H9 (cell line): ENCODE data around the gene MAP2K3. TPM values are rescaled to one million over a fixed set of nuclear protein-coding genes. Genes with fewer than 3 reads are reported as not detected.

ENCODE experiments used
- DNase-seq: peaks from one replicate; pipeline ENCODE4 v3.0.0-alpha.2; 2017
- H2AFZ ChIP-seq: one replicate; pipeline ENCODE4 v1.6.1; 2013; ENCODE audit warnings: mild to moderate bottlenecking, low read length, control low read depth, moderate library complexity
- H2AK5ac ChIP-seq: 2 replicates; pipeline ENCODE4 v1.6.1; 2013; ENCODE audit warnings: low read length, control low read depth, mixed read lengths; ENCODE audit not compliant: insufficient read length
- H2BK120ac ChIP-seq: one replicate; pipeline ENCODE4 v1.6.1; 2013; ENCODE audit warnings: low read depth, mild to moderate bottlenecking, low read length, control low read depth, inconsistent platforms; ENCODE audit not compliant: poor library complexity, severe bottlenecking
- H2BK12ac ChIP-seq: 2 replicates; pipeline ENCODE4 v1.6.1; 2013; ENCODE audit warnings: low read length, control low read depth, mixed read lengths, low read depth; ENCODE audit not compliant: insufficient read length
- H2BK15ac ChIP-seq: 2 replicates; pipeline ENCODE4 v1.6.1; 2013; ENCODE audit warnings: low read depth, low read length, control low read depth
- H2BK20ac ChIP-seq: one replicate; pipeline ENCODE4 v1.6.1; 2013; ENCODE audit warnings: low read depth, mild to moderate bottlenecking, low read length, control low read depth, inconsistent platforms; ENCODE audit not compliant: poor library complexity, severe bottlenecking
- H2BK5ac ChIP-seq: 2 replicates; pipeline ENCODE4 v1.6.1; 2013; ENCODE audit warnings: low read length, control low read depth, mixed read lengths; ENCODE audit not compliant: insufficient read length
- H3K14ac ChIP-seq: 2 replicates; pipeline ENCODE4 v1.6.1; 2013; ENCODE audit warnings: low read length, control low read depth; ENCODE audit not compliant: insufficient read depth
- H3K18ac ChIP-seq: 2 replicates; pipeline ENCODE4 v1.6.1; 2013; ENCODE audit warnings: low read depth, mild to moderate bottlenecking, mixed read lengths, low read length, control low read depth; ENCODE audit not compliant: insufficient read length
- H3K23ac ChIP-seq: 2 replicates; pipeline ENCODE4 v1.6.1; 2013; ENCODE audit warnings: low read length, control low read depth, mixed read lengths, low read depth; ENCODE audit not compliant: insufficient read length
- H3K23me2 ChIP-seq: 2 replicates; pipeline ENCODE4 v1.6.1; 2013; ENCODE audit warnings: low read depth, mild to moderate bottlenecking, mixed read lengths, low read length, control low read depth; ENCODE audit not compliant: insufficient read length, poor library complexity, severe bottlenecking
- H3K27ac ChIP-seq: 2 replicates; pipeline ENCODE4 v1.5.1; 2013; ENCODE audit warnings: low read length, control low read depth, mixed read lengths, low read depth; ENCODE audit not compliant: insufficient read length
- H3K27me3 ChIP-seq: 2 replicates; pipeline ENCODE4 v1.6.1; 2013; ENCODE audit warnings: low read length, control low read depth, inconsistent platforms; ENCODE audit not compliant: insufficient read depth
- H3K4ac ChIP-seq: 2 replicates; pipeline ENCODE4 v1.6.1; 2013; ENCODE audit warnings: low read depth, mild to moderate bottlenecking, control low read depth, inconsistent platforms, low read length, moderate library complexity
- H3K4me1 ChIP-seq: 2 replicates; pipeline ENCODE4 v1.6.1; 2013; ENCODE audit warnings: low read length, control low read depth, inconsistent platforms; ENCODE audit not compliant: insufficient read depth
- H3K4me2 ChIP-seq: 2 replicates; pipeline ENCODE4 v1.6.1; 2013; ENCODE audit warnings: low read length, control low read depth, mixed read lengths; ENCODE audit not compliant: insufficient read length, insufficient read depth
- H3K56ac ChIP-seq: 2 replicates; pipeline ENCODE4 v1.6.1; 2013; ENCODE audit warnings: low read depth, mild to moderate bottlenecking, mixed read lengths, low read length, control low read depth; ENCODE audit not compliant: insufficient read length
- H3K79me1 ChIP-seq: 2 replicates; pipeline ENCODE4 v1.6.1; 2013; ENCODE audit warnings: low read depth, mild to moderate bottlenecking, moderate library complexity, low read length, control low read depth, inconsistent platforms; ENCODE audit not compliant: insufficient read depth, poor library complexity, severe bottlenecking
- H3K79me2 ChIP-seq: 2 replicates; pipeline ENCODE4 v1.6.1; 2013; ENCODE audit warnings: low read length, control low read depth, inconsistent platforms; ENCODE audit not compliant: insufficient read depth
- H3K9ac ChIP-seq: 2 replicates; pipeline ENCODE4 v1.6.1; 2013; ENCODE audit warnings: low read length, control low read depth, mixed read lengths; ENCODE audit not compliant: insufficient read length; ENCODE audit errors: extremely low read depth
- H3K9me3 ChIP-seq: one replicate; pipeline ENCODE4 v1.6.1; 2013; ENCODE audit warnings: low read depth, low read length, inconsistent platforms; ENCODE audit not compliant: control insufficient read depth
- H3T11ph ChIP-seq: one replicate; pipeline ENCODE4 v1.6.1; 2013; ENCODE audit warnings: mild to moderate bottlenecking, low read length, control low read depth, inconsistent platforms
- H4K20me1 ChIP-seq: one replicate; pipeline ENCODE4 v1.6.1; 2013; ENCODE audit not compliant: control insufficient read depth, insufficient read length, insufficient read depth
- H4K5ac ChIP-seq: 2 replicates; pipeline ENCODE4 v1.6.1; 2013; ENCODE audit warnings: low read depth, mild to moderate bottlenecking, mixed read lengths, low read length, control low read depth; ENCODE audit not compliant: insufficient read length
- H4K8ac ChIP-seq: replicated peaks from 2 replicates; pipeline ENCODE4 v1.6.1; 2013; ENCODE audit warnings: low read length, control low read depth, mixed read lengths, low read depth; ENCODE audit not compliant: insufficient read length
- H4K91ac ChIP-seq: 2 replicates; pipeline ENCODE4 v1.6.1; 2013; ENCODE audit warnings: low read depth, mild to moderate bottlenecking, moderate library complexity, mixed read lengths, low read length, control low read depth; ENCODE audit not compliant: insufficient read length
- H3K27ac Mint-ChIP-seq, 3 experiments: 2 replicates in 2 of 3; 3 replicates in 1 of 3; pipeline ENCODE4 v1.8.0; 2020 to 2021; ENCODE audit warnings: mixed read lengths in 3 of 3, mild to moderate bottlenecking in 1 of 3, moderate library complexity in 1 of 3
- H3K27me3 Mint-ChIP-seq: 2 replicates; pipeline ENCODE4 v1.8.0; 2021; ENCODE audit warnings: low read depth, mild to moderate bottlenecking, moderate library complexity, mixed read lengths
- H3K36me3 Mint-ChIP-seq, 3 experiments: 2 replicates in 2 of 3; 3 replicates in 1 of 3; pipeline ENCODE4 v1.8.0; 2020 to 2021; ENCODE audit warnings: low read depth in 3 of 3, mixed read lengths in 3 of 3; ENCODE audit not compliant: insufficient read depth in 1 of 3
- H3K4me1 Mint-ChIP-seq, 2 experiments: 2 replicates each; pipeline ENCODE4 v1.8.0; 2020; ENCODE audit warnings: mixed read lengths in 2 of 2
- H3K4me3 Mint-ChIP-seq, 2 experiments: 2 replicates in 1 of 2; 3 replicates in 1 of 2; pipeline ENCODE4 v1.8.0; 2020 to 2021; ENCODE audit warnings: mild to moderate bottlenecking in 2 of 2, mixed read lengths in 2 of 2, moderate library complexity in 1 of 2
- H3K9me3 Mint-ChIP-seq, 2 experiments: 2 replicates in 1 of 2; 3 replicates in 1 of 2; pipeline ENCODE4 v1.8.0; 2020; ENCODE audit warnings: mild to moderate bottlenecking in 2 of 2, mixed read lengths in 2 of 2, moderate library complexity in 1 of 2
- CTCF ChIP-seq: fragments of 200-600 bp; sonication (generic); conservative IDR thresholded peaks from 3 replicates; pipeline ENCODE4 v1.8.0; 2021; ENCODE audit warnings: antibody characterized with exemption, mild to moderate bottlenecking
- WGBS: extraction: QIAGEN DNeasy Blood & Tissue Kit; methylation state at CpG from one replicate; pipeline ENCODE4 v1.1.7; 2013; ENCODE audit warnings: missing lambda C conversion rate, low lambda C conversion rate, mixed read lengths; ENCODE audit not compliant: insufficient read length; ENCODE audit errors: extremely low coverage; 5-methylcytosine and 5-hydroxymethylcytosine counted together
- total RNA-seq: library from RNA; stranded (reverse); gene quantifications from 2 replicates; pipeline ENCODE4 v1.2.1, GENCODE V29; 2021

Gene MAP2K3
- total RNA-seq, 1 experiment from 2014 or later, result 26.1 TPM

GRCh38 chr17:21303441-21304065, 19.0 kb downstream of the MAP2K3 start:
- no CpG with 5 or more reads among the region's 8 CpGs for WGBS
- no peak overlapping the region for H3K56ac ChIP-seq
- no peak overlapping the region for H4K91ac ChIP-seq
- no peaks in the 10 kb centered on the region for H3K79me1 ChIP-seq
- Mint-ChIP-seq H3K27me3 (peaks cover 5% of the 10 kb centered on the region; the same call in 1 of the 2 replicates), H3K4me1 (no peaks in the 10 kb centered on the region; a peak in 1 of 4 replicates), H3K9me3 (peaks cover 55 to 67% of the 10 kb centered on the region in 2 experiments), H3K4me3 (no peak overlapping the region), H3K27ac (peak overlapping the region in 1 of 3 experiments; percentile 27; a peak in 2 of 7 replicates), H3K36me3 (peaks cover 27 to 60% (median 38%) of the 10 kb centered on the region in 3 experiments)
- H2BK120ac ChIP-seq, result no peak overlapping the region
- H3K27ac ChIP-seq, result no peak overlapping the region
- no peak overlapping the region for H3T11ph ChIP-seq
- H3K23ac ChIP-seq, result no peak overlapping the region
- H2BK15ac ChIP-seq, result no peak overlapping the region
- no peak overlapping the region for H3K4ac ChIP-seq
- no peaks in the 10 kb centered on the region for H3K79me2 ChIP-seq
- H3K9ac ChIP-seq, result no peak overlapping the region
- H2BK12ac ChIP-seq, result no peak overlapping the region
- H2AFZ ChIP-seq, result no peak overlapping the region
- H3K4me1 ChIP-seq, result no peaks in the 10 kb centered on the region
- no peak for TF ChIP-seq CTCF
- H2BK20ac ChIP-seq, result no peak overlapping the region
- H3K27me3 ChIP-seq, result no peaks in the 10 kb centered on the region
- DNase-seq, result no peak
- H2BK5ac ChIP-seq, result no peak overlapping the region
- no peak overlapping the region; the same call in 1 of the 2 replicates for H3K14ac ChIP-seq
- H3K23me2 ChIP-seq, result no peaks in the 10 kb centered on the region
- H3K4me2 ChIP-seq, result no peak overlapping the region
- no peak overlapping the region for H3K18ac ChIP-seq
- H4K20me1 ChIP-seq, result peaks cover 2% of the 10 kb centered on the region
- peaks cover 10% of the 10 kb centered on the region for H3K9me3 ChIP-seq
- no peak overlapping the region for H2AK5ac ChIP-seq
- no peak overlapping the region for H4K5ac ChIP-seq
- no peak overlapping the region for H4K8ac ChIP-seq
